ENCODE data around the gene TMEM123.

DNA sequence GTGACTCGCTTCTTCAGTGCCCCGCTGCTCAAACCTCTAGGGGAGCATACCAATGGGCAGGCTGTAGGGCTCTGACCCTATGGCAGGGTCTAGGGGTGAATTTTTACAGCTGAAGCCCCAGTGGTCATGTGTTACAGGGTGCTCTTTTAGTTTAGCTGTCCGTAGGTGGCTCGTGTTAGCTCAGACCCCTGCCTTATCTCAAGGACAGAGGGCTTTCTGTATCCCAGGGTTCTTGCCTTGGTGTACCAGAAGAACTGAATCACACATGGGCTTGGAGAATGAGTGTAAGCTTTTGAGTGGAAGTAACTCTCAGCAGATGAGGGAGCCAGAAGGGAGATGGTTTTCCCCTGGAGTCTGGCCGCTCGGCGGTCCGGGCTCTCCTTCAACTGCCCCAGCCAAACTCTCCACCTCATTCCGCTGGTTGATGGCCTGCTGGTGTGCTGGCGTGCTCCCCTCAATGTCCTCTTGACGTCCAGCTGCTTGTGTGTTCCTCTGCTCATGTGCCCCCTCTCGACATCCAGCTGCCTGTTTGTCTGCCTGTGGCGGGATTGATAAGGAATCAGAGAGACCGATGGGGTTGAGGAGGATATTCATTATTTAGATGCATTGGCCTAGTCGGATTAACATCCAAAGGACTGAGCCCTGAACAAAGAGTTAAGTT lies 68.0 kb downstream of the TMEM123 start:
- TF ChIP-seq, protein P1, sequence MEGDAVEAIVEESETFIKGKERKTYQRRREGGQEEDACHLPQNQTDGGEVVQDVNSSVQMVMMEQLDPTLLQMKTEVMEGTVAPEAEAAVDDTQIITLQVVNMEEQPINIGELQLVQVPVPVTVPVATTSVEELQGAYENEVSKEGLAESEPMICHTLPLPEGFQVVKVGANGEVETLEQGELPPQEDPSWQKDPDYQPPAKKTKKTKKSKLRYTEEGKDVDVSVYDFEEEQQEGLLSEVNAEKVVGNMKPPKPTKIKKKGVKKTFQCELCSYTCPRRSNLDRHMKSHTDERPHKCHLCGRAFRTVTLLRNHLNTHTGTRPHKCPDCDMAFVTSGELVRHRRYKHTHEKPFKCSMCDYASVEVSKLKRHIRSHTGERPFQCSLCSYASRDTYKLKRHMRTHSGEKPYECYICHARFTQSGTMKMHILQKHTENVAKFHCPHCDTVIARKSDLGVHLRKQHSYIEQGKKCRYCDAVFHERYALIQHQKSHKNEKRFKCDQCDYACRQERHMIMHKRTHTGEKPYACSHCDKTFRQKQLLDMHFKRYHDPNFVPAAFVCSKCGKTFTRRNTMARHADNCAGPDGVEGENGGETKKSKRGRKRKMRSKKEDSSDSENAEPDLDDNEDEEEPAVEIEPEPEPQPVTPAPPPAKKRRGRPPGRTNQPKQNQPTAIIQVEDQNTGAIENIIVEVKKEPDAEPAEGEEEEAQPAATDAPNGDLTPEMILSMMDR (IDR thresholded peaks at IDR 0.05; ENCODE audit: control extremely low read depth in 1 of 3, insufficient read depth in 1 of 3, low read depth in 1 of 3, low read length in 3 of 3): no peak
- TF ChIP-seq POLR2AphosphoS5 (IDR thresholded peaks at IDR 0.05; ENCODE audit: low read depth, low read length) (no peak), RNF2 (IDR thresholded peaks at IDR 0.05; ENCODE audit: borderline replicate concordance, low read depth, low read length, missing control alignments, poor library complexity, severe bottlenecking) (no peak), EZH2 (IDR thresholded peaks at IDR 0.05; ENCODE audit: low read depth, low read length, severe bottlenecking) (no peak)
- TF ChIP-seq, protein P2, sequence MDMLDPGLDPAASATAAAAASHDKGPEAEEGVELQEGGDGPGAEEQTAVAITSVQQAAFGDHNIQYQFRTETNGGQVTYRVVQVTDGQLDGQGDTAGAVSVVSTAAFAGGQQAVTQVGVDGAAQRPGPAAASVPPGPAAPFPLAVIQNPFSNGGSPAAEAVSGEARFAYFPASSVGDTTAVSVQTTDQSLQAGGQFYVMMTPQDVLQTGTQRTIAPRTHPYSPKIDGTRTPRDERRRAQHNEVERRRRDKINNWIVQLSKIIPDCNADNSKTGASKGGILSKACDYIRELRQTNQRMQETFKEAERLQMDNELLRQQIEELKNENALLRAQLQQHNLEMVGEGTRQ (IDR thresholded peaks at IDR 0.05; ENCODE audit: low read length): no peak
